ENCODE measurements around the gene STAT6. TPM values are rescaled to one million over a fixed set of nuclear protein-coding genes. Genes with fewer than 3 reads are reported as not detected.

The STAT6 gene
- 46.2 TPM for total RNA-seq
- long read RNA-seq, full-length matches to known transcripts = 16 of 46 reads
- long read RNA-seq, partial matches to known transcripts = 12 of 46 reads
- long read RNA-seq, other reads (novel, unspliced or antisense) = 18 of 46 reads

DNA sequence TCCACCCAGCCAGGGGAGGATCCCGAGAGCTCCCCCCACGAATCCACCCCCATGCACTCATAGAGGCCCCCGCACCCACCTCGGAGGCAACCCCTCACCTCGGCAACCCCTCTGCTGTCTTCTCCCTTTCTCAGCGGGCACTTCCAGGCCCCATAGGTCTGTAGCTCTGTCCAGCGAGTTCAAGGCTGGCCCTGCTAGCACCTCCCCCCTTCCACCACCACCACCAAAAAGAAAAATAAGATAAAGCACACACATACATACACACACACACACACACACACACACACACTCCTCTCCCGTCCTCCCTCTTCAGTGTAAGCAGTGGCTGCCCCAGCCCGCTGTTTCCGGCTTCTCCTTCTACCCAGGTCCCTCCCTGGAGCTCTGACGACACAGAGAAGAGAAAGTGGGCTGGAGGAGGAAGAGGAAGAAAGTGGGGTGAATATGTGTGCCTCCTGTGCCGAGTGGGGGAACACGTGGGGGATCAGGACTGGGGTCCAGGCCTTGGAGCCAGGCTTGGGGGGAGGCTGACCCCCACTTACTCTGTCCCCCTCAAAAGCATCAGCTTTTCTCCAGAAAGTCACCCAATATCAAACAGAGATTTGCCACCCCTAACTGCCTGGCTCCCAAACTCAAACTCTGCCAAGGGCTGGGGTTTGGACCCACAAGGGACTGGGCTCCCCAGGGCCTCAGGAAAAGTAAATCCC lies at the start of gene STAT6:
STAT6 (minus strand) TSS at position 332 of the 704 bp plus-strand sequence. CDS start 3,084 bp downstream, outside the sequence.
- Histone ChIP-seq H3K27me3 (ENCODE audit: low read depth) (no peaks in the 10 kb centered on the region), H3K36me3 (peaks cover 13% of the 10 kb centered on the region), H3K27ac (replicated peaks) (peak within 1 kb of the TSS; percentile 98), H3K9me3 (replicated peaks) (no peaks in the 10 kb centered on the region), H3K4me3 (peak within 1 kb of the TSS; percentile 79), H3K4me1 (peaks cover 57% of the 10 kb centered on the region)
- peak; percentile 76 for DNase-seq
- intact Hi-C loops (cut with micrococcal nuclease) = loop anchor here (5.0 kb wide), 1 partner anchor 104 kb away; the partner anchor contains the start of gene ZBTB39
- TF ChIP-seq, protein P1, sequence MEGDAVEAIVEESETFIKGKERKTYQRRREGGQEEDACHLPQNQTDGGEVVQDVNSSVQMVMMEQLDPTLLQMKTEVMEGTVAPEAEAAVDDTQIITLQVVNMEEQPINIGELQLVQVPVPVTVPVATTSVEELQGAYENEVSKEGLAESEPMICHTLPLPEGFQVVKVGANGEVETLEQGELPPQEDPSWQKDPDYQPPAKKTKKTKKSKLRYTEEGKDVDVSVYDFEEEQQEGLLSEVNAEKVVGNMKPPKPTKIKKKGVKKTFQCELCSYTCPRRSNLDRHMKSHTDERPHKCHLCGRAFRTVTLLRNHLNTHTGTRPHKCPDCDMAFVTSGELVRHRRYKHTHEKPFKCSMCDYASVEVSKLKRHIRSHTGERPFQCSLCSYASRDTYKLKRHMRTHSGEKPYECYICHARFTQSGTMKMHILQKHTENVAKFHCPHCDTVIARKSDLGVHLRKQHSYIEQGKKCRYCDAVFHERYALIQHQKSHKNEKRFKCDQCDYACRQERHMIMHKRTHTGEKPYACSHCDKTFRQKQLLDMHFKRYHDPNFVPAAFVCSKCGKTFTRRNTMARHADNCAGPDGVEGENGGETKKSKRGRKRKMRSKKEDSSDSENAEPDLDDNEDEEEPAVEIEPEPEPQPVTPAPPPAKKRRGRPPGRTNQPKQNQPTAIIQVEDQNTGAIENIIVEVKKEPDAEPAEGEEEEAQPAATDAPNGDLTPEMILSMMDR (IDR thresholded peaks at IDR 0.05; ENCODE audit: borderline replicate concordance) = no peak

DNA sequence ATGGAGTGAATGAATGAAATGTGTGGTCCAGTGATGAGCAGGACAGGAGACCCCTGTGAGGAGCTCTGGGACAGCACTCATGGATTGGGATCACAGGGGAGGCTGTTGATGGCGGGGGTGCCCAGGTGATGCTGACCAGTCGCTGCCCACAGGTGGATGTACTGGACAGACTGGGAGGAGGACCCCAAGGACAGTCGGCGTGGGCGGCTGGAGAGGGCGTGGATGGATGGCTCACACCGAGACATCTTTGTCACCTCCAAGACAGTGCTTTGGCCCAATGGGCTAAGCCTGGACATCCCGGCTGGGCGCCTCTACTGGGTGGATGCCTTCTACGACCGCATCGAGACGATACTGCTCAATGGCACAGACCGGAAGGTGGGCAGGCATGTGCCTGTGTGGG lies 49.6 kb upstream of the STAT6 start:
- Histone ChIP-seq H3K27me3 (ENCODE audit: low read depth) (no peaks in the 10 kb centered on the region), H3K27ac (replicated peaks) (no peak overlapping the region), H3K4me3 (no peak overlapping the region), H3K9me3 (replicated peaks) (no peaks in the 10 kb centered on the region), H3K4me1 (peaks cover 17% of the 10 kb centered on the region), H3K36me3 (peaks cover 100% of the 10 kb centered on the region)
- DNase-seq = no peak
- TF ChIP-seq, protein P1 (IDR thresholded peaks at IDR 0.05; ENCODE audit: borderline replicate concordance) = no peak
- intact Hi-C loops (cut with micrococcal nuclease) = no loop called here

GRCh38 chr12:57160040-57160439 lies 48.9 kb upstream of the STAT6 start:
- Histone ChIP-seq H3K4me1 (peaks cover 17% of the 10 kb centered on the region), H3K4me3 (no peak overlapping the region), H3K36me3 (peaks cover 100% of the 10 kb centered on the region), H3K27me3 (ENCODE audit: low read depth) (no peaks in the 10 kb centered on the region), H3K27ac (replicated peaks) (peak overlapping the region; percentile 30), H3K9me3 (replicated peaks) (no peaks in the 10 kb centered on the region)
- TF ChIP-seq, protein P1 (IDR thresholded peaks at IDR 0.05; ENCODE audit: borderline replicate concordance) = no peak
- intact Hi-C loops (cut with micrococcal nuclease) = no loop called here
- DNase-seq = no peak

DNA sequence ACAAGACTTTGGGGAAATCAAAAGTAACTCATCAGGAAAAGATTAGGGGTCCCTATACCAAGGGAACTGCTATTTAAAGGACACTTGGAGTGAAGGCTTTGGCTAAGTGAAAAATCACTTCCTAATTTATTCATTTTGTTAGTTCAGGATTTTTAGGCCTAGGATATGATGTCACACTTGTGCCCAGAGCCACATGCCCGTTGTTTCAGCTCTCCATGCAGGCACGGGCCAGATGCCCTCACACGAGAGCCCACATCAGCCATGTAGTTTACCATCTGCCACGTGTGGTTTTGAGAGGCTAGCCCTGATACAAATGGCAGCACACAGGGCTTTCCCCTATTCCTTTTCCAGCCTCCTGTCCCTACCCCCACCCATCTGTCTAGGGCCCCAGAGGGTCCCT lies 48.1 kb upstream of the STAT6 start:
- TF ChIP-seq, protein P1 (IDR thresholded peaks at IDR 0.05; ENCODE audit: borderline replicate concordance) = no peak
- Histone ChIP-seq H3K4me1 (peaks cover 20% of the 10 kb centered on the region), H3K4me3 (no peak overlapping the region), H3K9me3 (replicated peaks) (no peaks in the 10 kb centered on the region), H3K36me3 (peaks cover 100% of the 10 kb centered on the region), H3K27ac (replicated peaks) (peak overlapping the region; percentile 30), H3K27me3 (ENCODE audit: low read depth) (no peaks in the 10 kb centered on the region)
- DNase-seq = no peak
- intact Hi-C loops (cut with micrococcal nuclease) = no loop called here

DNA sequence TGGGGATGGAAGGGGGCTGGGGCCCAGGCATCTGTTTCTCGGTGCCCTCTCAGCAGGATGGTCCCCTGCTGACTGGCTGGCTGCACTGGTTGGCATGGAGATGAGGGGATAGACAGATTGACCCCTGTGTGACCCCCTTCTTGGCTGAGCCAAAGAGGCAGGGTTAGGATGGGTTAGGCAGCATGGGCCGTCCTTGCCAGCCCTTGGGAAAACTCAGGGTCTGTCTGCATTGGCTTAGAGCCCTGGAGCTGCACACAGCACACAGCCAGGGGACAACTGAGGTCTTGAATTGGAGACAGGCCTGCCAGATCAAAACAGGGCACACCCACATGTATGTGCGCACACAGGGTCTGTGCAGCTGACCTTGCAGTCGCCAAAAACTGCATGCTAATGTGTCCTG lies 47.5 kb upstream of the STAT6 start:
- Histone ChIP-seq H3K27ac (replicated peaks) (peak overlapping the region; percentile 30), H3K4me1 (peaks cover 25% of the 10 kb centered on the region), H3K9me3 (replicated peaks) (no peaks in the 10 kb centered on the region), H3K4me3 (no peak overlapping the region), H3K36me3 (peaks cover 100% of the 10 kb centered on the region), H3K27me3 (ENCODE audit: low read depth) (no peaks in the 10 kb centered on the region)
- DNase-seq = no peak
- intact Hi-C loops (cut with micrococcal nuclease) = no loop called here
- TF ChIP-seq, protein P1 (IDR thresholded peaks at IDR 0.05; ENCODE audit: borderline replicate concordance) = no peak
